IgD-negative memory B cell (primary cell): ENCODE data around the gene FAM81A. TPM values are rescaled to one million over a fixed set of nuclear protein-coding genes. Genes with fewer than 3 reads are reported as not detected.

Experiments used
- H3K27ac Mint-ChIP-seq, 3 donors: one replicate each; pipeline ENCODE4 v1.8.0; 2020 to 2022; ENCODE audit warnings: mild to moderate bottlenecking in 3 of 3, mixed read lengths in 3 of 3, moderate library complexity in 1 of 3
- H3K27me3 Mint-ChIP-seq: one replicate; pipeline ENCODE4 v1.8.0; 2021; ENCODE audit warnings: mixed read lengths
- H3K36me3 Mint-ChIP-seq: one replicate; pipeline ENCODE4 v1.8.0; 2020; ENCODE audit warnings: mild to moderate bottlenecking, mixed read lengths
- H3K4me1 Mint-ChIP-seq, 3 donors: one replicate each; pipeline ENCODE4 v1.8.0; 2020 to 2022; ENCODE audit warnings: mixed read lengths in 3 of 3, mild to moderate bottlenecking in 1 of 3
- H3K4me3 Mint-ChIP-seq, 4 donors: one replicate each; pipeline ENCODE4 v1.8.0; 2020 to 2022; ENCODE audit warnings: mild to moderate bottlenecking in 4 of 4, mixed read lengths in 4 of 4, moderate library complexity in 3 of 4
- H3K9me3 Mint-ChIP-seq, 3 donors: one replicate each; pipeline ENCODE4 v1.8.0; 2020 to 2021; ENCODE audit warnings: mixed read lengths in 3 of 3, mild to moderate bottlenecking in 1 of 3
- polyA plus RNA-seq: library from polyadenylated mRNA; unstranded; fragments of 300-500 nt; fragmentation: Illumina TruSeq; gene quantifications from one replicate; pipeline ENCODE4 v1.2.3, GENCODE V29; 2021

Gene FAM81A
- polyA plus RNA-seq, 1 donor from 2014 or later = 0.26 TPM

GRCh38 chr15:59553879-59554735 is 116.1 kb downstream of the FAM81A start:
- no peaks in the 10 kb centered on the region for H3K36me3 Mint-ChIP-seq
- no peak overlapping the region for H3K27ac Mint-ChIP-seq
- no peaks in the 10 kb centered on the region for H3K27me3 Mint-ChIP-seq
- no peak overlapping the region for H3K4me3 Mint-ChIP-seq
- H3K4me1 Mint-ChIP-seq = peaks cover 5% of the 10 kb centered on the region in 3 donors
- H3K9me3 Mint-ChIP-seq = peaks cover 0 to 5% (median 3%) of the 10 kb centered on the region in 3 donors

GRCh38 chr15:59555696-59556095 is 117.7 kb downstream of the FAM81A start:
- Mint-ChIP-seq H3K9me3 (peaks cover 0 to 5% (median 3%) of the 10 kb centered on the region in 3 donors), H3K4me3 (no peak overlapping the region), H3K27ac (no peak overlapping the region), H3K4me1 (peaks cover 2 to 5% (median 5%) of the 10 kb centered on the region in 3 donors), H3K27me3 (no peaks in the 10 kb centered on the region), H3K36me3 (no peaks in the 10 kb centered on the region)

- H3K27me3 Mint-ChIP-seq = no peaks in the 10 kb centered on the region
- no peaks in the 10 kb centered on the region for H3K36me3 Mint-ChIP-seq
- peaks cover 0 to 5% (median 3%) of the 10 kb centered on the region in 3 donors for H3K9me3 Mint-ChIP-seq
- peaks cover 0 to 5% (median 5%) of the 10 kb centered on the region in 3 donors for H3K4me1 Mint-ChIP-seq
- no peak overlapping the region for H3K4me3 Mint-ChIP-seq
- H3K27ac Mint-ChIP-seq = no peak overlapping the region
These were observed 118.4 kb downstream of the FAM81A start for GRCh38 chr15:59556380-59556779.

GRCh38 chr15:59557581-59557980 is 119.6 kb downstream of the FAM81A start:
- Mint-ChIP-seq H3K4me3 (no peak overlapping the region), H3K27ac (no peak overlapping the region), H3K36me3 (no peaks in the 10 kb centered on the region), H3K4me1 (peaks cover 0 to 7% (median 5%) of the 10 kb centered on the region in 3 donors), H3K27me3 (peaks cover under 1% of the 10 kb centered on the region), H3K9me3 (peaks cover 0 to 5% (median 3%) of the 10 kb centered on the region in 3 donors)

GRCh38 chr15:59558851-59559250 is 120.9 kb downstream of the FAM81A start:
- peaks cover 2% of the 10 kb centered on the region for H3K27me3 Mint-ChIP-seq
- H3K4me1 Mint-ChIP-seq = peaks cover 0 to 9% (median 6%) of the 10 kb centered on the region in 3 donors

GRCh38 chr15:59561547-59561946 is 123.6 kb downstream of the FAM81A start:
- Mint-ChIP-seq H3K9me3 (peaks cover 0 to 1% (median 0%) of the 10 kb centered on the region in 3 donors), H3K27me3 (peaks cover 2% of the 10 kb centered on the region), H3K4me1 (peaks cover 0 to 9% (median 6%) of the 10 kb centered on the region in 3 donors), H3K4me3 (peak overlapping the region in 1 of 4 donors; percentile 30), H3K27ac (no peak overlapping the region), H3K36me3 (no peaks in the 10 kb centered on the region)

More at GRCh38 chr15:59558851-59559250, 120.9 kb downstream of the FAM81A start:
- H3K36me3 Mint-ChIP-seq = no peaks in the 10 kb centered on the region
- peak overlapping the region in 1 of 4 donors; percentile 9 for H3K4me3 Mint-ChIP-seq
- H3K9me3 Mint-ChIP-seq = peaks cover 0 to 5% (median 3%) of the 10 kb centered on the region in 3 donors
- no peak overlapping the region for H3K27ac Mint-ChIP-seq

- Mint-ChIP-seq H3K27ac (no peak overlapping the region), H3K9me3 (peaks cover 0 to 1% (median 0%) of the 10 kb centered on the region in 3 donors), H3K4me3 (no peak overlapping the region), H3K4me1 (peaks cover 0 to 8% (median 5%) of the 10 kb centered on the region in 3 donors), H3K36me3 (no peaks in the 10 kb centered on the region), H3K27me3 (peaks cover 2% of the 10 kb centered on the region)
These were observed 124.6 kb downstream of the FAM81A start for GRCh38 chr15:59562448-59563186.

GRCh38 chr15:59565299-59565698 is 127.3 kb downstream of the FAM81A start:
- Mint-ChIP-seq H3K4me1 (peaks cover 0 to 9% (median 6%) of the 10 kb centered on the region in 3 donors), H3K27me3 (peaks cover 2% of the 10 kb centered on the region), H3K4me3 (no peak overlapping the region), H3K36me3 (no peaks in the 10 kb centered on the region), H3K9me3 (peaks cover 0 to 1% (median 0%) of the 10 kb centered on the region in 3 donors), H3K27ac (no peak overlapping the region)

GRCh38 chr15:59567324-59567723 is 129.3 kb downstream of the FAM81A start:
- Mint-ChIP-seq H3K36me3 (no peaks in the 10 kb centered on the region), H3K9me3 (peaks cover 0 to 1% (median 0%) of the 10 kb centered on the region in 3 donors), H3K4me1 (peaks cover 0 to 10% (median 6%) of the 10 kb centered on the region in 3 donors), H3K27ac (no peak overlapping the region), H3K27me3 (peaks cover 2% of the 10 kb centered on the region), H3K4me3 (no peak overlapping the region)

- peaks cover 0 to 1% (median 0%) of the 10 kb centered on the region in 3 donors for H3K9me3 Mint-ChIP-seq
- H3K4me1 Mint-ChIP-seq = peaks cover 0 to 8% (median 3%) of the 10 kb centered on the region in 3 donors
- H3K27me3 Mint-ChIP-seq = no peaks in the 10 kb centered on the region
- peaks cover 2% of the 10 kb centered on the region for H3K36me3 Mint-ChIP-seq
- no peak overlapping the region for H3K27ac Mint-ChIP-seq
- H3K4me3 Mint-ChIP-seq = peak overlapping the region in 1 of 4 donors; percentile 15
These were observed 131.5 kb downstream of the FAM81A start for GRCh38 chr15:59569477-59569876.

GRCh38 chr15:59570315-59570714 is 132.3 kb downstream of the FAM81A start:
- Mint-ChIP-seq H3K9me3 (peaks cover 0 to 1% (median 0%) of the 10 kb centered on the region in 3 donors), H3K4me1 (peaks cover 0 to 8% (median 3%) of the 10 kb centered on the region in 3 donors), H3K4me3 (no peak overlapping the region), H3K27ac (no peak overlapping the region), H3K36me3 (peaks cover 2% of the 10 kb centered on the region), H3K27me3 (no peaks in the 10 kb centered on the region)

- Mint-ChIP-seq H3K27me3 (no peaks in the 10 kb centered on the region), H3K4me3 (no peak overlapping the region), H3K9me3 (no peaks in the 10 kb centered on the region), H3K4me1 (peaks cover 0 to 8% (median 3%) of the 10 kb centered on the region in 3 donors), H3K27ac (no peak overlapping the region), H3K36me3 (peaks cover 2% of the 10 kb centered on the region)
These were observed 133.6 kb downstream of the FAM81A start for GRCh38 chr15:59571606-59572005.
